ENCODE measurements around the gene SEMA5A. TPM values are rescaled to one million over a fixed set of nuclear protein-coding genes. Genes with fewer than 3 reads are reported as not detected.

SEMA5A gene
- polyA plus RNA-seq, 1 donor (not counting 4 experiments of a cell fraction or from before 2014, with no cell fraction given) = 0.16 TPM

GRCh38 chr5:9399094-9399493, 146.8 kb downstream of the SEMA5A start:
- Histone ChIP-seq H3K9me3 (ENCODE audit: control insufficient read depth, low read depth, low read length) (no peaks in the 10 kb centered on the region), H3K9ac (ENCODE audit: control insufficient read depth, extremely low read depth, insufficient read depth, low read length) (no peak overlapping the region), H3K4me1 (ENCODE audit: control insufficient read depth, extremely low read depth, insufficient read depth, low read length) (no peaks in the 10 kb centered on the region), H4K20me1 (ENCODE audit: control insufficient read depth, extremely low read depth, insufficient read depth, low read length) (no peaks in the 10 kb centered on the region), H3K9me1 (ENCODE audit: control insufficient read depth, extremely low read depth, insufficient read depth, low read length) (no peaks in the 10 kb centered on the region), H3K27ac (ENCODE audit: control insufficient read depth, insufficient read depth, low read length) (no peak overlapping the region), H3K36me3 (ENCODE audit: control insufficient read depth in 2 of 2, extremely low read depth in 1 of 2, insufficient read depth in 2 of 2, low read length in 2 of 2) (no peaks in the 10 kb centered on the region), H3K4me2 (ENCODE audit: control insufficient read depth, extremely low read depth, insufficient read depth, low read depth, low read length) (no peak overlapping the region), H3K27me3 (ENCODE audit: control insufficient read depth, extremely low read depth, insufficient read depth, low read length) (no peaks in the 10 kb centered on the region), H3K79me2 (ENCODE audit: control insufficient read depth, insufficient read depth, low read length) (no peaks in the 10 kb centered on the region), H2AFZ (ENCODE audit: control insufficient read depth, low read length) (no peak overlapping the region), H3K4me3 (ENCODE audit: control insufficient read depth in 2 of 3, extremely low read depth in 1 of 3, insufficient read depth in 2 of 3, low read depth in 1 of 3, low read length in 3 of 3) (no peak overlapping the region)
- dilution Hi-C loops (cut with MboI; ENCODE audit: extremely low pct_ligation_motif_present, low sequenced_read_pairs) = no loop called here
- no peak for FAIRE-seq
- TF ChIP-seq CTCF (optimal IDR thresholded peaks at IDR 0.05 in 1 of 3, IDR thresholded peaks at IDR 0.05 in 1 of 3, conservative IDR thresholded peaks at IDR 0.05 in 1 of 3; ENCODE audit: extremely low read depth in 1 of 3, insufficient read depth in 2 of 3, low read length in 3 of 3) (no peak), EZH2 (IDR thresholded peaks at IDR 0.05; ENCODE audit: low read length) (no peak)
- no peak for DNase-seq (ENCODE audit: low read depth, low spot score)

GRCh38 chr5:9398227-9398626, 147.6 kb downstream of the SEMA5A start:
- H2AFZ ChIP-seq (ENCODE audit: control insufficient read depth, low read length) = no peak overlapping the region
- H3K9me3 ChIP-seq (ENCODE audit: control insufficient read depth, low read depth, low read length) = no peaks in the 10 kb centered on the region
- no peak overlapping the region for H3K4me2 ChIP-seq (ENCODE audit: control insufficient read depth, extremely low read depth, insufficient read depth, low read depth, low read length)
- no peak overlapping the region for H3K9ac ChIP-seq (ENCODE audit: control insufficient read depth, extremely low read depth, insufficient read depth, low read length)
- no peaks in the 10 kb centered on the region for H3K36me3 ChIP-seq (ENCODE audit: control insufficient read depth in 2 of 2, extremely low read depth in 1 of 2, insufficient read depth in 2 of 2, low read length in 2 of 2)
- no peaks in the 10 kb centered on the region for H4K20me1 ChIP-seq (ENCODE audit: control insufficient read depth, extremely low read depth, insufficient read depth, low read length)
- no peak overlapping the region for H3K27ac ChIP-seq (ENCODE audit: control insufficient read depth, insufficient read depth, low read length)
- no peaks in the 10 kb centered on the region for H3K9me1 ChIP-seq (ENCODE audit: control insufficient read depth, extremely low read depth, insufficient read depth, low read length)
- H3K4me3 ChIP-seq (ENCODE audit: control insufficient read depth in 2 of 3, extremely low read depth in 1 of 3, insufficient read depth in 2 of 3, low read depth in 1 of 3, low read length in 3 of 3) = no peak overlapping the region
- H3K4me1 ChIP-seq (ENCODE audit: control insufficient read depth, extremely low read depth, insufficient read depth, low read length) = no peaks in the 10 kb centered on the region
- H3K27me3 ChIP-seq (ENCODE audit: control insufficient read depth, extremely low read depth, insufficient read depth, low read length) = no peaks in the 10 kb centered on the region
- FAIRE-seq = no peak
- dilution Hi-C loops (cut with MboI; ENCODE audit: extremely low pct_ligation_motif_present, low sequenced_read_pairs) = no loop called here
- no peaks in the 10 kb centered on the region for H3K79me2 ChIP-seq (ENCODE audit: control insufficient read depth, insufficient read depth, low read length)
- TF ChIP-seq EZH2 (IDR thresholded peaks at IDR 0.05; ENCODE audit: low read length) (no peak), CTCF (optimal IDR thresholded peaks at IDR 0.05 in 1 of 3, IDR thresholded peaks at IDR 0.05 in 1 of 3, conservative IDR thresholded peaks at IDR 0.05 in 1 of 3; ENCODE audit: extremely low read depth in 1 of 3, insufficient read depth in 2 of 3, low read length in 3 of 3) (no peak)
- DNase-seq (ENCODE audit: low read depth, low spot score) = no peak

All from keratinocyte (primary cell).